Lung (tissue), 12 donors: ENCODE data around the gene ADGRE1. TPM values are rescaled to one million over a fixed set of nuclear protein-coding genes. Genes with fewer than 3 reads are reported as not detected.

Experiments used
- ATAC-seq: fragments of 200-7000 bp; cut with Tn5 transposase; one replicate; pipeline ENCODE4 v1.9.1; 2020; ENCODE audit warnings: moderate number of reproducible peaks; ENCODE audit not compliant: insufficient read depth, low FRiP score
- DNase-seq, 3 donors: peaks; one replicate each; pipeline ENCODE4 v3.0.0-alpha.2; 2013 to 2017
- H3K27ac ChIP-seq, 2 donors: one replicate each; pipeline ENCODE4 v1.5.1; 2013; ENCODE audit warnings: mild to moderate bottlenecking in 2 of 2, moderate library complexity in 2 of 2, control low read depth in 1 of 2, inconsistent platforms in 1 of 2, low read depth in 1 of 2, low read length in 1 of 2
- H3K27me3 ChIP-seq, 3 donors: one replicate each; pipeline ENCODE4 v1.5.1; 2013; ENCODE audit warnings: low read length in 2 of 3; ENCODE audit not compliant: control insufficient read depth in 3 of 3, insufficient read depth in 3 of 3
- H3K36me3 ChIP-seq, 4 donors: one replicate each; pipeline ENCODE4 v1.5.1; 2013; ENCODE audit warnings: low read length in 4 of 4, mild to moderate bottlenecking in 1 of 4, moderate library complexity in 1 of 4; ENCODE audit not compliant: control insufficient read depth in 4 of 4, insufficient read depth in 4 of 4
- H3K4me1 ChIP-seq, 5 donors: one replicate each; pipeline ENCODE4 v1.5.1; 2013; ENCODE audit warnings: low read length in 5 of 5, mild to moderate bottlenecking in 2 of 5, moderate library complexity in 1 of 5; ENCODE audit not compliant: control insufficient read depth in 5 of 5, insufficient read depth in 5 of 5
- H3K4me3 ChIP-seq: one replicate; pipeline ENCODE4 v1.5.1; 2013; ENCODE audit warnings: mild to moderate bottlenecking, control low read depth, moderate library complexity
- H3K9ac ChIP-seq, 2 donors: one replicate each; pipeline ENCODE4 v1.5.1; 2013; ENCODE audit warnings: low read length in 2 of 2, control low read depth in 1 of 2; ENCODE audit not compliant: insufficient read depth in 1 of 2
- H3K9me3 ChIP-seq, 4 donors: one replicate each; pipeline ENCODE4 v1.5.1; 2013; ENCODE audit warnings: low read length in 3 of 4, mild to moderate bottlenecking in 1 of 4, moderate library complexity in 1 of 4; ENCODE audit not compliant: control insufficient read depth in 4 of 4, insufficient read depth in 3 of 4
- WGBS, 2 donors: extraction: QIAGEN DNeasy Blood & Tissue Kit; methylation state at CpG; one replicate each; pipeline ENCODE4 v1.1.7; 2013; 5-methylcytosine and 5-hydroxymethylcytosine counted together
- polyA plus RNA-seq, 2 donors: library from polyadenylated mRNA; stranded (reverse); fragments of 200-250 nt; gene quantifications; one replicate each; pipeline ENCODE4 v1.2.1, GENCODE V29; 2013
- total RNA-seq, 2 donors: library from RNA; depleted of rRNA in 1 of 2; stranded (reverse); fragments of >200 nt in 1 of 2; gene quantifications; one replicate each; pipeline ENCODE4 v1.2.1, GENCODE V29; 2014 to 2021
- TF ChIP-seq, protein P1 (sequence below): IDR thresholded peaks from 2 replicates; pipeline ENCODE4 v1.5.1; 2012; ENCODE audit warnings: mild to moderate bottlenecking; ENCODE audit errors: control extremely low read depth, extremely low read depth
- donor health status: control.
- donor health status: control.
- donor health status: Bipolar disorder and iron deficiency.
- donor health status: healthy.
- donor health status: DM: yes; HTN: yes; CAD: no.

Gene ADGRE1
- total and polyA plus RNA-seq, 4 donors, result 0.45 to 40.0 (median 7.4) TPM

DNA sequence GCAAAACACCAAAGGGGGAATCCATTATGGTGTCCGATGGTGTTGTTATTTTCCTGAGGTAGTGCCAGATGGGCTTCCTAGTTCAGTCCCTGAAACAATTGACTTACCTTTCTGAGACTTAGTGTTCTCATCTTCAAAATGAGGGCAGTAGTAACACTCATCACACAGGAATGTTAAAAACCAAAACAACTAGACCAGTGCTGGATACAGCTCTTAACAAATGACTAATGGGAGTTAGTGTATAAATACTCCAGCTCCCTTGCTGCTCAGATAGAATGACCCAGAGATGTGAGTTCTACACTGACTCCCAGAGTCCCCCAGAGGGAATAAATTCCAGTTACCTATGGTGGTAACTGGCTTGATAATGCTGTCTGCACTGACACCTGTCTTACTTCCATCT is 84.0 kb downstream of the ADGRE1 start:
- Histone ChIP-seq H3K36me3 (no peaks in the 10 kb centered on the region), H3K4me1 (no peaks in the 10 kb centered on the region), H3K4me3 (no peak overlapping the region), H3K9me3 (peaks cover 0 to 5% (median 0%) of the 10 kb centered on the region in 4 donors), H3K27ac (no peak overlapping the region), H3K27me3 (no peaks in the 10 kb centered on the region), H3K9ac (no peak overlapping the region)
- WGBS, 2 donors, result 86 to 90% methylated on average over 1 of the region's 1 CpG
- TF ChIP-seq, protein P1, sequence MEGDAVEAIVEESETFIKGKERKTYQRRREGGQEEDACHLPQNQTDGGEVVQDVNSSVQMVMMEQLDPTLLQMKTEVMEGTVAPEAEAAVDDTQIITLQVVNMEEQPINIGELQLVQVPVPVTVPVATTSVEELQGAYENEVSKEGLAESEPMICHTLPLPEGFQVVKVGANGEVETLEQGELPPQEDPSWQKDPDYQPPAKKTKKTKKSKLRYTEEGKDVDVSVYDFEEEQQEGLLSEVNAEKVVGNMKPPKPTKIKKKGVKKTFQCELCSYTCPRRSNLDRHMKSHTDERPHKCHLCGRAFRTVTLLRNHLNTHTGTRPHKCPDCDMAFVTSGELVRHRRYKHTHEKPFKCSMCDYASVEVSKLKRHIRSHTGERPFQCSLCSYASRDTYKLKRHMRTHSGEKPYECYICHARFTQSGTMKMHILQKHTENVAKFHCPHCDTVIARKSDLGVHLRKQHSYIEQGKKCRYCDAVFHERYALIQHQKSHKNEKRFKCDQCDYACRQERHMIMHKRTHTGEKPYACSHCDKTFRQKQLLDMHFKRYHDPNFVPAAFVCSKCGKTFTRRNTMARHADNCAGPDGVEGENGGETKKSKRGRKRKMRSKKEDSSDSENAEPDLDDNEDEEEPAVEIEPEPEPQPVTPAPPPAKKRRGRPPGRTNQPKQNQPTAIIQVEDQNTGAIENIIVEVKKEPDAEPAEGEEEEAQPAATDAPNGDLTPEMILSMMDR, result no peak
- ATAC-seq, result no peak
- no peak for DNase-seq

DNA sequence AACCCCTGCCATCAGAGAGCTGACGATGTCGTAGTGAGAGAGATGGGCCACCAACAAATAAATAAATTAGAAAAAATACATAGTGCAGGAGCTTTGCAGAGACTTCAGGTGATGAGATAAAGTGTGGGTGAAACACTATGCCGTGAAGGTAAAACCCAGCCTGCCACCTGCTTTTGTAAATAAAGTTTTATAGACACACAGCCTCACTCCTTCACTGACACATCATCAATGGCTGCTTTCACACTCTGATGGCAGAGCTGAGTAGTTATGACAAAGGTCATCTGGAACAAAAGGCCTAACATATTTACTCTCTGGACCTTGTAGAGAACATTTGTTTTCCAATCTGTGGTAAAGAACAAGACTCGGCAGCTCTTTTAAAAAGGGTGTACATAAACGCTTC is 88.8 kb downstream of the ADGRE1 start:
- ATAC-seq, result no peak
- no peak overlapping the region for H3K4me3 ChIP-seq
- H3K9me3 ChIP-seq, result peaks cover 0 to 21% (median 4%) of the 10 kb centered on the region in 4 donors
- no peak overlapping the region for H3K27ac ChIP-seq
- H3K36me3 ChIP-seq, result no peaks in the 10 kb centered on the region
- WGBS, 2 donors, result 83 to 92% methylated on average over 5 of the region's 5 CpGs
- DNase-seq, result no peak
- H3K4me1 ChIP-seq, result no peaks in the 10 kb centered on the region
- no peak overlapping the region for H3K9ac ChIP-seq
- TF ChIP-seq, protein P1, result no peak
- H3K27me3 ChIP-seq, result no peaks in the 10 kb centered on the region

- Histone ChIP-seq H3K27ac (no peak overlapping the region), H3K9ac (no peak overlapping the region), H3K4me1 (no peaks in the 10 kb centered on the region), H3K9me3 (peaks cover 0 to 24% (median 8%) of the 10 kb centered on the region in 4 donors), H3K36me3 (no peaks in the 10 kb centered on the region), H3K4me3 (no peak overlapping the region), H3K27me3 (no peaks in the 10 kb centered on the region)
- no peak for DNase-seq
- no peak for ATAC-seq
- 70 to 83% methylated on average over 3 of the region's 3 CpGs for WGBS, 2 donors
- TF ChIP-seq, protein P1, result no peak
These were observed 92.0 kb downstream of the ADGRE1 start for GRCh38 chr19:6979399-6979798.

DNA sequence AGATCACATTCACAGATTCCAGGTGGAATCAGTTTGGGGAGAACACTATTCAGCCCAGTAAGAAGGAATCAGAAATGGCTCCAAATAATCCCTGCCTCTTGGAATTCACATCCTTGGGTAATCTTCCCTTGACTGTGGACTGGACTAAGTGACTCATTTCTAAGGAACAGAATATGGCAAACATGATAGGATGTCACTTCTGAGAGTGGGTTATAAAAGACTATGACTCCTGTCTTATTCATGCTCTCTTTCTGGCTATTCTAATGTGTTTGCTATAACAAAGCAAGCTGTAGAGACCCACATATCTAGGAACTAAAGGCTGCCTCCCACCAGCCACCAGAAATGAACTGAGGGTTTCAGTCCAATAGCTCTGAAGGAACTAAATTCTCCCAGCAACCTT is 96.1 kb downstream of the ADGRE1 start:
- DNase-seq, result no peak
- H3K9ac ChIP-seq, result no peak overlapping the region
- no peaks in the 10 kb centered on the region for H3K27me3 ChIP-seq
- H3K4me3 ChIP-seq, result no peak overlapping the region
- no peaks in the 10 kb centered on the region for H3K36me3 ChIP-seq
- H3K27ac ChIP-seq, result no peak overlapping the region
- peaks cover 0 to 14% (median 9%) of the 10 kb centered on the region in 4 donors for H3K9me3 ChIP-seq
- no peaks in the 10 kb centered on the region for H3K4me1 ChIP-seq
- TF ChIP-seq, protein P1, result no peak
- ATAC-seq, result no peak
